GM23338 (cell line): ENCODE measurements around the gene RRP7A. TPM values are rescaled to one million over a fixed set of nuclear protein-coding genes. Genes with fewer than 3 reads are reported as not detected.

Source experiments
- ATAC-seq: fragments of 200-7000 bp; cut with Tn5 transposase; 3 replicates; pipeline ENCODE4 v1.9.1; 2020
- DNase-seq: peaks from one replicate; pipeline ENCODE4 v3.0.0-alpha.2; 2015; ENCODE audit warnings: low spot score
- H2AFZ ChIP-seq: fragments of 200-600 bp; sonication (generic); 2 replicates; pipeline ENCODE4 v1.8.0; 2016; ENCODE audit warnings: antibody characterized with exemption, mild to moderate bottlenecking, moderate library complexity
- H3F3A ChIP-seq: fragments of 200-600 bp; sonication (generic); replicated peaks from 2 replicates; pipeline ENCODE4 v1.8.0; 2017; ENCODE audit warnings: antibody characterized with exemption, mixed run types, low read depth
- H3K27ac ChIP-seq: fragments of 200-600 bp; sonication (generic); 2 replicates; pipeline ENCODE4 v1.6.1; 2016; ENCODE audit warnings: low read depth
- H3K27me3 ChIP-seq: fragments of 200-600 bp; sonication (generic); 2 replicates; pipeline ENCODE4 v1.8.0; 2016; ENCODE audit warnings: mild to moderate bottlenecking, mixed run types, moderate library complexity; ENCODE audit not compliant: insufficient read depth
- H3K36me3 ChIP-seq: fragments of 200-600 bp; sonication (generic); 2 replicates; pipeline ENCODE4 v1.8.0; 2016; ENCODE audit warnings: mild to moderate bottlenecking; ENCODE audit not compliant: insufficient read depth
- H3K4me1 ChIP-seq: fragments of 200-600 bp; sonication (generic); 2 replicates; pipeline ENCODE4 v1.8.0; 2016; ENCODE audit warnings: mild to moderate bottlenecking, moderate library complexity; ENCODE audit not compliant: insufficient read depth
- H3K4me2 ChIP-seq: fragments of 200-600 bp; sonication (generic); 2 replicates; pipeline ENCODE4 v1.7.1; 2017; ENCODE audit warnings: mixed run types
- H3K4me3 ChIP-seq: fragments of 200-600 bp; sonication (generic); 2 replicates; pipeline ENCODE4 v1.6.1; 2016; ENCODE audit warnings: mixed run types
- H3K79me2 ChIP-seq: fragments of 200-600 bp; sonication (generic); replicated peaks from 2 replicates; pipeline ENCODE4 v1.8.0; 2017; ENCODE audit warnings: mild to moderate bottlenecking; ENCODE audit not compliant: insufficient read depth
- H3K9me2 ChIP-seq: fragments of 200-600 bp; sonication (generic); 2 replicates; pipeline ENCODE4 v1.8.0; 2017; ENCODE audit not compliant: insufficient read depth
- H4K20me1 ChIP-seq: fragments of 200-600 bp; sonication (generic); replicated peaks from 2 replicates; pipeline ENCODE4 v1.8.0; 2017; ENCODE audit warnings: mild to moderate bottlenecking; ENCODE audit not compliant: insufficient read depth
- H3K27ac Mint-ChIP-seq: 2 replicates; pipeline ENCODE4 v1.8.0; 2020; ENCODE audit warnings: inconsistent platforms, mild to moderate bottlenecking, moderate library complexity, mixed read lengths
- H3K27me3 Mint-ChIP-seq: 3 replicates; pipeline ENCODE4 v1.8.0; 2022; ENCODE audit warnings: low read depth, mild to moderate bottlenecking, moderate library complexity, mixed read lengths, inconsistent platforms; ENCODE audit not compliant: insufficient read depth, poor library complexity
- H3K36me3 Mint-ChIP-seq: 3 replicates; pipeline ENCODE4 v1.8.0; 2021; ENCODE audit warnings: low read depth, mild to moderate bottlenecking, inconsistent platforms, moderate library complexity, mixed read lengths
- H3K4me1 Mint-ChIP-seq: 3 replicates; pipeline ENCODE4 v1.8.0; 2020; ENCODE audit warnings: mild to moderate bottlenecking, inconsistent platforms, mixed read lengths
- H3K4me3 Mint-ChIP-seq: 3 replicates; pipeline ENCODE4 v1.8.0; 2021; ENCODE audit warnings: moderate library complexity, mild to moderate bottlenecking, inconsistent platforms, mixed read lengths
- H3K9me3 Mint-ChIP-seq: 3 replicates; pipeline ENCODE4 v1.8.0; 2020; ENCODE audit warnings: moderate library complexity, mild to moderate bottlenecking, inconsistent platforms, mixed read lengths
- EZH2 ChIP-seq: fragments of 200-600 bp; sonication (generic); IDR thresholded peaks from one replicate; pipeline ENCODE4 v1.8.0; 2017; ENCODE audit warnings: antibody characterized with exemption, mild to moderate bottlenecking, low read depth; ENCODE audit not compliant: unreplicated experiment
- EZH2phosphoT487 ChIP-seq: fragments of 200-600 bp; sonication (generic); IDR thresholded peaks from one replicate; pipeline ENCODE4 v1.8.1; 2018; ENCODE audit warnings: antibody characterized with exemption; ENCODE audit not compliant: unreplicated experiment
- JUNB ChIP-seq: IDR thresholded peaks from one replicate; pipeline ENCODE4 v1.6.1; 2016; ENCODE audit warnings: antibody characterized with exemption; ENCODE audit not compliant: unreplicated experiment
- REST ChIP-seq: IDR thresholded peaks from one replicate; pipeline ENCODE4 v1.6.1; 2018; ENCODE audit warnings: antibody characterized with exemption; ENCODE audit not compliant: unreplicated experiment
- polyA plus RNA-seq: library from polyadenylated mRNA; unstranded; fragments of >200 nt; fragmentation: Nextera tagmentation; extraction: Ambion mirVana; gene quantifications from 2 replicates; pipeline ENCODE4 v1.2.1, GENCODE V29; 2016
- total RNA-seq: library from RNA; depleted of rRNA; stranded (reverse); fragments of >200 nt; shearing (Covaris generic); gene quantifications from 2 replicates; pipeline ENCODE4 v1.2.3, GENCODE V29; 2014
- TF ChIP-seq, protein P1 (sequence below): IDR thresholded peaks from 2 replicates; pipeline ENCODE4 v1.6.1; 2016; ENCODE audit warnings: antibody characterized with exemption
- TF ChIP-seq, protein P2 (sequence below): fragments of 250-450 bp; sonication (Bioruptor Pico); IDR thresholded peaks from 2 replicates; pipeline ENCODE4 v1.5.0; 2020; ENCODE audit warnings: mild to moderate bottlenecking, moderate library complexity

The RRP7A gene
- total and polyA plus RNA-seq, 2 experiments from 2014 or later, result 48.1 to 59.2 TPM

- H4K20me1 ChIP-seq, result no peaks in the 10 kb centered on the region
- ATAC-seq (no peak), DNase-seq (no peak)
- no peak overlapping the region for H3K27ac Mint-ChIP-seq
- H3K27me3 ChIP-seq, result no peaks in the 10 kb centered on the region
- TF ChIP-seq EZH2 (no peak), REST (no peak), JUNB (no peak), EZH2phosphoT487 (no peak)
- TF ChIP-seq, protein P1, sequence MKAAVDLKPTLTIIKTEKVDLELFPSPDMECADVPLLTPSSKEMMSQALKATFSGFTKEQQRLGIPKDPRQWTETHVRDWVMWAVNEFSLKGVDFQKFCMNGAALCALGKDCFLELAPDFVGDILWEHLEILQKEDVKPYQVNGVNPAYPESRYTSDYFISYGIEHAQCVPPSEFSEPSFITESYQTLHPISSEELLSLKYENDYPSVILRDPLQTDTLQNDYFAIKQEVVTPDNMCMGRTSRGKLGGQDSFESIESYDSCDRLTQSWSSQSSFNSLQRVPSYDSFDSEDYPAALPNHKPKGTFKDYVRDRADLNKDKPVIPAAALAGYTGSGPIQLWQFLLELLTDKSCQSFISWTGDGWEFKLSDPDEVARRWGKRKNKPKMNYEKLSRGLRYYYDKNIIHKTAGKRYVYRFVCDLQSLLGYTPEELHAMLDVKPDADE, result no peak
- TF ChIP-seq, protein P2, sequence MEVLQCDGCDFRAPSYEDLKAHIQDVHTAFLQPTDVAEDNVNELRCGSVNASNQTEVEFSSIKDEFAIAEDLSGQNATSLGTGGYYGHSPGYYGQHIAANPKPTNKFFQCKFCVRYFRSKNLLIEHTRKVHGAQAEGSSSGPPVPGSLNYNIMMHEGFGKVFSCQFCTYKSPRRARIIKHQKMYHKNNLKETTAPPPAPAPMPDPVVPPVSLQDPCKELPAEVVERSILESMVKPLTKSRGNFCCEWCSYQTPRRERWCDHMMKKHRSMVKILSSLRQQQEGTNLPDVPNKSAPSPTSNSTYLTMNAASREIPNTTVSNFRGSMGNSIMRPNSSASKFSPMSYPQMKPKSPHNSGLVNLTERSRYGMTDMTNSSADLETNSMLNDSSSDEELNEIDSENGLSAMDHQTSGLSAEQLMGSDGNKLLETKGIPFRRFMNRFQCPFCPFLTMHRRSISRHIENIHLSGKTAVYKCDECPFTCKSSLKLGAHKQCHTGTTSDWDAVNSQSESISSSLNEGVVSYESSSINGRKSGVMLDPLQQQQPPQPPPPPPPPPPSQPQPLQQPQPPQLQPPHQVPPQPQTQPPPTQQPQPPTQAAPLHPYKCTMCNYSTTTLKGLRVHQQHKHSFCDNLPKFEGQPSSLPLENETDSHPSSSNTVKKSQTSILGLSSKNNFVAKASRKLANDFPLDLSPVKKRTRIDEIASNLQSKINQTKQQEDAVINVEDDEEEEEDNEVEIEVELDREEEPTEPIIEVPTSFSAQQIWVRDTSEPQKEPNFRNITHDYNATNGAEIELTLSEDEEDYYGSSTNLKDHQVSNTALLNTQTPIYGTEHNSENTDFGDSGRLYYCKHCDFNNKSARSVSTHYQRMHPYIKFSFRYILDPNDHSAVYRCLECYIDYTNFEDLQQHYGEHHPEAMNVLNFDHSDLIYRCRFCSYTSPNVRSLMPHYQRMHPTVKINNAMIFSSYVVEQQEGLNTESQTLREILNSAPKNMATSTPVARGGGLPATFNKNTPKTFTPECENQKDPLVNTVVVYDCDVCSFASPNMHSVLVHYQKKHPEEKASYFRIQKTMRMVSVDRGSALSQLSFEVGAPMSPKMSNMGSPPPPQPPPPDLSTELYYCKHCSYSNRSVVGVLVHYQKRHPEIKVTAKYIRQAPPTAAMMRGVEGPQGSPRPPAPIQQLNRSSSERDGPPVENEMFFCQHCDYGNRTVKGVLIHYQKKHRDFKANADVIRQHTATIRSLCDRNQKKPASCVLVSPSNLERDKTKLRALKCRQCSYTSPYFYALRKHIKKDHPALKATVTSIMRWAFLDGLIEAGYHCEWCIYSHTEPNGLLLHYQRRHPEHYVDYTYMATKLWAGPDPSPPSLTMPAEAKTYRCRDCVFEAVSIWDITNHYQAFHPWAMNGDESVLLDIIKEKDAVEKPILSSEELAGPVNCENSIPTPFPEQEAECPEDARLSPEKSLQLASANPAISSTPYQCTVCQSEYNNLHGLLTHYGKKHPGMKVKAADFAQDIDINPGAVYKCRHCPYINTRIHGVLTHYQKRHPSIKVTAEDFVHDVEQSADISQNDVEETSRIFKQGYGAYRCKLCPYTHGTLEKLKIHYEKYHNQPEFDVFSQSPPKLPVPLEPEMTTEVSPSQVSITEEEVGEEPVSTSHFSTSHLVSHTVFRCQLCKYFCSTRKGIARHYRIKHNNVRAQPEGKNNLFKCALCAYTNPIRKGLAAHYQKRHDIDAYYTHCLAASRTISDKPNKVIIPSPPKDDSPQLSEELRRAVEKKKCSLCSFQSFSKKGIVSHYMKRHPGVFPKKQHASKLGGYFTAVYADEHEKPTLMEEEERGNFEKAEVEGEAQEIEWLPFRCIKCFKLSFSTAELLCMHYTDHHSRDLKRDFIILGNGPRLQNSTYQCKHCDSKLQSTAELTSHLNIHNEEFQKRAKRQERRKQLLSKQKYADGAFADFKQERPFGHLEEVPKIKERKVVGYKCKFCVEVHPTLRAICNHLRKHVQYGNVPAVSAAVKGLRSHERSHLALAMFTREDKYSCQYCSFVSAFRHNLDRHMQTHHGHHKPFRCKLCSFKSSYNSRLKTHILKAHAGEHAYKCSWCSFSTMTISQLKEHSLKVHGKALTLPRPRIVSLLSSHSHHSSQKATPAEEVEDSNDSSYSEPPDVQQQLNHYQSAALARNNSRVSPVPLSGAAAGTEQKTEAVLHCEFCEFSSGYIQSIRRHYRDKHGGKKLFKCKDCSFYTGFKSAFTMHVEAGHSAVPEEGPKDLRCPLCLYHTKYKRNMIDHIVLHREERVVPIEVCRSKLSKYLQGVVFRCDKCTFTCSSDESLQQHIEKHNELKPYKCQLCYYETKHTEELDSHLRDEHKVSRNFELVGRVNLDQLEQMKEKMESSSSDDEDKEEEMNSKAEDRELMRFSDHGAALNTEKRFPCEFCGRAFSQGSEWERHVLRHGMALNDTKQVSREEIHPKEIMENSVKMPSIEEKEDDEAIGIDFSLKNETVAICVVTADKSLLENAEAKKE (CRISPR knock-in tag), result no peak
- no peak overlapping the region for H3K4me3 Mint-ChIP-seq
- H3F3A ChIP-seq, result no peaks in the 10 kb centered on the region
- no peaks in the 10 kb centered on the region for H3K36me3 Mint-ChIP-seq
- H3K27me3 Mint-ChIP-seq, result peaks cover 16% of the 10 kb centered on the region
- no peaks in the 10 kb centered on the region for H3K9me2 ChIP-seq
- no peak overlapping the region for H3K27ac ChIP-seq
- no peak overlapping the region for H3K4me3 ChIP-seq
- H3K4me2 ChIP-seq, result no peak overlapping the region
- no peaks in the 10 kb centered on the region for H3K36me3 ChIP-seq
- H3K4me1 ChIP-seq, result 0 out of 2 replicates have a peak, but pooled peaks cover 3% of the 10 kb centered on the region
- no peaks in the 10 kb centered on the region for H3K79me2 ChIP-seq
- no peaks in the 10 kb centered on the region for H3K9me3 Mint-ChIP-seq
- H3K4me1 Mint-ChIP-seq, result peaks cover 15% of the 10 kb centered on the region
- H2AFZ ChIP-seq, result no peak overlapping the region
Observed at GRCh38 chr22:42475122-42475521, 44.5 kb downstream of the RRP7A start.
